Astrocyte (in vitro differentiated cells and primary cell): ENCODE results near the gene HTR4. TPM values are rescaled to one million over a fixed set of nuclear protein-coding genes. Genes with fewer than 3 reads are reported as not detected.

Experiments
- DNase-seq: peaks from one replicate; pipeline ENCODE4 v3.0.0-alpha.2; 2010; ENCODE audit warnings: low read depth
- FAIRE-seq: peaks from 2 replicates; lab custom pipeline; 2011; peaks lifted over from hg19 to GRCh38; lab: Jason Lieb, UNC
- H2AFZ ChIP-seq: 2 replicates; pipeline ENCODE4 v1.6.0; 2012; ENCODE audit warnings: low read depth, low read length, inconsistent platforms
- H3K27ac ChIP-seq: 2 replicates; pipeline ENCODE4 v1.5.1; 2011; ENCODE audit warnings: low read depth, low read length, inconsistent platforms
- H3K27me3 ChIP-seq: 2 replicates; pipeline ENCODE4 v1.6.0; 2011; ENCODE audit warnings: low read length, inconsistent platforms; ENCODE audit not compliant: insufficient read depth
- H3K36me3 ChIP-seq: 2 replicates; pipeline ENCODE4 v1.5.1; 2011; ENCODE audit warnings: low read length, inconsistent platforms; ENCODE audit not compliant: insufficient read depth
- H3K4me1 ChIP-seq: 2 replicates; pipeline ENCODE4 v1.5.1; 2011; ENCODE audit warnings: low read length, inconsistent platforms; ENCODE audit not compliant: insufficient read depth
- H3K4me2 ChIP-seq: 2 replicates; pipeline ENCODE4 v1.6.0; 2012; ENCODE audit warnings: low read length, inconsistent platforms
- H3K4me3 ChIP-seq: 2 replicates; pipeline ENCODE4 v1.5.1; 2011; ENCODE audit warnings: low read depth, mild to moderate bottlenecking, low read length, inconsistent platforms; ENCODE audit not compliant: insufficient read depth
- H3K79me2 ChIP-seq: 2 replicates; pipeline ENCODE4 v1.6.0; 2012; ENCODE audit warnings: mild to moderate bottlenecking, low read length, inconsistent platforms; ENCODE audit not compliant: insufficient read depth
- H3K9ac ChIP-seq: 2 replicates; pipeline ENCODE4 v1.6.0; 2012; ENCODE audit warnings: mild to moderate bottlenecking, low read length, inconsistent platforms
- H3K9me3 ChIP-seq: 2 replicates; pipeline ENCODE4 v1.5.1; 2012; ENCODE audit warnings: low read depth, mild to moderate bottlenecking, low read length, inconsistent platforms; ENCODE audit not compliant: insufficient read depth
- H4K20me1 ChIP-seq: 2 replicates; pipeline ENCODE4 v1.6.0; 2012; ENCODE audit warnings: low read length, inconsistent platforms; ENCODE audit not compliant: insufficient read depth
- H3K27ac Mint-ChIP-seq: one replicate; pipeline ENCODE4 v1.8.0; 2021; ENCODE audit warnings: mild to moderate bottlenecking, mixed read lengths; ENCODE audit not compliant: unreplicated experiment
- H3K27me3 Mint-ChIP-seq: one replicate; pipeline ENCODE4 v1.8.0; 2021; ENCODE audit warnings: low read depth, mixed read lengths; ENCODE audit not compliant: unreplicated experiment
- H3K36me3 Mint-ChIP-seq: one replicate; pipeline ENCODE4 v1.8.0; 2021; ENCODE audit warnings: low read depth, mixed read lengths; ENCODE audit not compliant: unreplicated experiment
- H3K4me1 Mint-ChIP-seq: one replicate; pipeline ENCODE4 v1.8.0; 2021; ENCODE audit warnings: low read depth, mixed read lengths; ENCODE audit not compliant: unreplicated experiment
- H3K4me3 Mint-ChIP-seq: one replicate; pipeline ENCODE4 v1.8.0; 2021; ENCODE audit warnings: mild to moderate bottlenecking, moderate library complexity, mixed read lengths; ENCODE audit not compliant: unreplicated experiment
- H3K9me3 Mint-ChIP-seq: one replicate; pipeline ENCODE4 v1.8.0; 2021; ENCODE audit warnings: mild to moderate bottlenecking, mixed read lengths; ENCODE audit not compliant: unreplicated experiment
- CTCF ChIP-seq: IDR thresholded peaks from 2 replicates; pipeline ENCODE4 v1.5.1; 2011; ENCODE audit warnings: low read depth, mild to moderate bottlenecking, inconsistent platforms, low read length, moderate library complexity; ENCODE audit not compliant: insufficient read depth
- EZH2 ChIP-seq: IDR thresholded peaks from 2 replicates; pipeline ENCODE4 v1.6.1; 2012; ENCODE audit warnings: mild to moderate bottlenecking, low read length, inconsistent platforms; ENCODE audit not compliant: insufficient read depth
- total RNA-seq: library from RNA; stranded (reverse); gene quantifications from 2 replicates; pipeline ENCODE4 v1.2.1, GENCODE V29; 2021

HTR4 gene
- total RNA-seq, 1 donor from 2014 or later, result not detected

GRCh38 chr5:148455185-148455584, 199.1 kb downstream of the HTR4 start:
- Mint-ChIP-seq H3K9me3 (no peaks in the 10 kb centered on the region), H3K36me3 (no peaks in the 10 kb centered on the region), H3K4me1 (peaks cover 15% of the 10 kb centered on the region), H3K27me3 (no peaks in the 10 kb centered on the region), H3K4me3 (no peak overlapping the region), H3K27ac (peak overlapping the region; percentile 21)
- Histone ChIP-seq H3K27ac (no peak overlapping the region), H3K4me3 (no peak overlapping the region), H3K27me3 (no peaks in the 10 kb centered on the region), H3K4me2 (no peak overlapping the region), H3K4me1 (no peaks in the 10 kb centered on the region), H4K20me1 (no peaks in the 10 kb centered on the region), H3K9ac (no peak overlapping the region), H3K9me3 (no peaks in the 10 kb centered on the region), H3K79me2 (no peaks in the 10 kb centered on the region), H2AFZ (no peak overlapping the region), H3K36me3 (no peaks in the 10 kb centered on the region)
- FAIRE-seq, result no peak
- no peak for TF ChIP-seq EZH2
- TF ChIP-seq CTCF, result no peak
- DNase-seq, result peak; percentile 35

- no peaks in the 10 kb centered on the region for H3K4me1 ChIP-seq
- no peak for TF ChIP-seq EZH2
- TF ChIP-seq CTCF, result no peak
- no peak overlapping the region for H3K27ac Mint-ChIP-seq
- no peaks in the 10 kb centered on the region for H4K20me1 ChIP-seq
- no peak for FAIRE-seq
- no peak overlapping the region for H3K4me2 ChIP-seq
- no peak for DNase-seq
- no peak overlapping the region for H3K9ac ChIP-seq
- no peak overlapping the region for H3K27ac ChIP-seq
- no peaks in the 10 kb centered on the region for H3K36me3 ChIP-seq
- no peaks in the 10 kb centered on the region for H3K9me3 Mint-ChIP-seq
- H3K79me2 ChIP-seq, result no peaks in the 10 kb centered on the region
- H3K4me3 Mint-ChIP-seq, result no peak overlapping the region
- H3K27me3 Mint-ChIP-seq, result peaks cover 3% of the 10 kb centered on the region
- peaks cover 15% of the 10 kb centered on the region for H3K4me1 Mint-ChIP-seq
- no peak overlapping the region for H2AFZ ChIP-seq
- H3K27me3 ChIP-seq, result no peaks in the 10 kb centered on the region
- no peak overlapping the region for H3K4me3 ChIP-seq
- H3K36me3 Mint-ChIP-seq, result no peaks in the 10 kb centered on the region
- H3K9me3 ChIP-seq, result no peaks in the 10 kb centered on the region
Measured at GRCh38 chr5:148454576-148454975, 199.8 kb downstream of the HTR4 start.

GRCh38 chr5:148452499-148453193, 201.7 kb downstream of the HTR4 start:
- no peak overlapping the region for H2AFZ ChIP-seq
- H3K9me3 Mint-ChIP-seq, result no peaks in the 10 kb centered on the region
- FAIRE-seq (no peak), DNase-seq (no peak)
- no peaks in the 10 kb centered on the region for H3K36me3 ChIP-seq
- H3K27me3 ChIP-seq, result no peaks in the 10 kb centered on the region
- no peak overlapping the region for H3K4me3 ChIP-seq
- no peaks in the 10 kb centered on the region for H3K9me3 ChIP-seq
- H3K4me3 Mint-ChIP-seq, result no peak overlapping the region
- no peaks in the 10 kb centered on the region for H3K4me1 ChIP-seq
- TF ChIP-seq EZH2 (no peak), CTCF (no peak)
- H3K79me2 ChIP-seq, result no peaks in the 10 kb centered on the region
- H3K9ac ChIP-seq, result no peak overlapping the region
- H3K4me1 Mint-ChIP-seq, result peaks cover 15% of the 10 kb centered on the region
- H3K27me3 Mint-ChIP-seq, result peaks cover 5% of the 10 kb centered on the region
- H3K27ac ChIP-seq, result no peak overlapping the region
- no peak overlapping the region for H3K27ac Mint-ChIP-seq
- H3K36me3 Mint-ChIP-seq, result no peaks in the 10 kb centered on the region
- no peaks in the 10 kb centered on the region for H4K20me1 ChIP-seq
- H3K4me2 ChIP-seq, result no peak overlapping the region
